Activated B cell treated with CpG ODN at 0.5 μM for 24 hours (primary cell): ENCODE data around the gene TREML2. TPM values are rescaled to one million over a fixed set of nuclear protein-coding genes. Genes with fewer than 3 reads are reported as not detected.

Experiments
- ATAC-seq: fragments of 200-7000 bp; cut with Tn5 transposase; one replicate; pipeline ENCODE4 v1.10.0; 2021; ENCODE audit warnings: low read depth, mild to moderate bottlenecking, moderate library complexity
- CTCF ChIA-PET: fragments of 350-600 bp; sonication (Branson Sonifier 250); formaldehyde crosslinking; loops from one replicate; lab custom pipeline; 2021; ENCODE audit warnings: antibody characterized with exemption; lab: Charles Lee
- POLR2A ChIA-PET: fragments of 350-600 bp; sonication (Branson Sonifier 250); formaldehyde crosslinking; loops from one replicate; lab custom pipeline; 2021; ENCODE audit warnings: antibody characterized with exemption; lab: Charles Lee
- DNase-seq: peaks from one replicate; pipeline ENCODE4 v3.0.0; 2022
- H3K27ac Mint-ChIP-seq: one replicate; pipeline ENCODE4 v1.8.0; 2020; ENCODE audit warnings: mixed read lengths
- H3K27me3 Mint-ChIP-seq: one replicate; pipeline ENCODE4 v1.8.0; 2021; ENCODE audit warnings: mixed read lengths
- H3K36me3 Mint-ChIP-seq: one replicate; pipeline ENCODE4 v1.8.0; 2021; ENCODE audit warnings: low read depth, mixed read lengths
- H3K4me1 Mint-ChIP-seq: one replicate; pipeline ENCODE4 v1.8.0; 2021; ENCODE audit warnings: mixed read lengths
- H3K4me3 Mint-ChIP-seq: one replicate; pipeline ENCODE4 v1.8.0; 2020; ENCODE audit warnings: mild to moderate bottlenecking, mixed read lengths
- H3K9me3 Mint-ChIP-seq: one replicate; pipeline ENCODE4 v1.8.0; 2020; ENCODE audit warnings: mixed read lengths
- intact Hi-C: fragments of 100-400 bp; cut with micrococcal nuclease; formaldehyde crosslinking; loops from one replicate; pipeline ENCODE4 v1.15.1; 2024
- total RNA-seq: library from RNA; stranded (reverse); gene quantifications from 2 replicates; pipeline ENCODE4 v1.2.3, GENCODE V29; 2022
- TF ChIP-seq, protein P1 (sequence below): fragments of 200-600 bp; IDR thresholded peaks from one replicate; pipeline ENCODE4 v1.8.0; 2022; ENCODE audit warnings: antibody characterized with exemption, mild to moderate bottlenecking

The TREML2 gene
- total RNA-seq, 1 donor from 2014 or later, result 10.2 TPM

DNA sequence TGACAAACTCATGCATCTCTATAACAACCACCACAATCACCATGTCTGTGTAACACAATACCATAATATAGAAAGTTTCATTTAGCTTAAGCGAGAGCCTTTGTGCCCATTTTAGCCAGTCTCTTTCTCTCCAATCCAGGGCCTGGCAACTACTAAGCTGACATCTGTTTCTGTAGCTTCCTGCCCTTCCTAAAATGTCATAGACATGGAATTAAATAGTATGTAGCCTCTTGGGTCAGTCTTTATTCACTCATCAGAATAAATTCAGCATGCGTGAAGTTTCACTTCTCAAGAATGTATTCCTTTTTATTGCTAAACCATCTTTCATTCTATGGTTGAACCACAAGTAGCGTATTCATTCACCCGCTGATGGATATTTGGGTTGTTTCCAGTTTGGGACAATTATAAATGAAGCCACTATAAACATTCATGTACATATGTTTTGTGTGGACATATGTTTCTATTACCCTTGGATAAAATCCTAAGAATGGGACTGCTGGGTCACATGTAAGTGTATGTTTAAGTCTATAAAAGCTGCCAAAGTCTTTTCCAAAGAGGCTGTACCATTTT is 36.3 kb downstream of the TREML2 start:
- H3K27ac Mint-ChIP-seq, result no peak overlapping the region
- peaks cover 10% of the 10 kb centered on the region for H3K4me1 Mint-ChIP-seq
- ChIA-PET POLR2A (no interaction called here), CTCF (no interaction called here)
- TF ChIP-seq, protein P1, sequence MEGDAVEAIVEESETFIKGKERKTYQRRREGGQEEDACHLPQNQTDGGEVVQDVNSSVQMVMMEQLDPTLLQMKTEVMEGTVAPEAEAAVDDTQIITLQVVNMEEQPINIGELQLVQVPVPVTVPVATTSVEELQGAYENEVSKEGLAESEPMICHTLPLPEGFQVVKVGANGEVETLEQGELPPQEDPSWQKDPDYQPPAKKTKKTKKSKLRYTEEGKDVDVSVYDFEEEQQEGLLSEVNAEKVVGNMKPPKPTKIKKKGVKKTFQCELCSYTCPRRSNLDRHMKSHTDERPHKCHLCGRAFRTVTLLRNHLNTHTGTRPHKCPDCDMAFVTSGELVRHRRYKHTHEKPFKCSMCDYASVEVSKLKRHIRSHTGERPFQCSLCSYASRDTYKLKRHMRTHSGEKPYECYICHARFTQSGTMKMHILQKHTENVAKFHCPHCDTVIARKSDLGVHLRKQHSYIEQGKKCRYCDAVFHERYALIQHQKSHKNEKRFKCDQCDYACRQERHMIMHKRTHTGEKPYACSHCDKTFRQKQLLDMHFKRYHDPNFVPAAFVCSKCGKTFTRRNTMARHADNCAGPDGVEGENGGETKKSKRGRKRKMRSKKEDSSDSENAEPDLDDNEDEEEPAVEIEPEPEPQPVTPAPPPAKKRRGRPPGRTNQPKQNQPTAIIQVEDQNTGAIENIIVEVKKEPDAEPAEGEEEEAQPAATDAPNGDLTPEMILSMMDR, result no peak
- peaks cover 15% of the 10 kb centered on the region for H3K27me3 Mint-ChIP-seq
- DNase-seq, result no peak
- intact Hi-C loops, result no loop called here
- no peak for ATAC-seq
- no peaks in the 10 kb centered on the region for H3K36me3 Mint-ChIP-seq
- no peak overlapping the region for H3K4me3 Mint-ChIP-seq
- no peaks in the 10 kb centered on the region for H3K9me3 Mint-ChIP-seq

DNA sequence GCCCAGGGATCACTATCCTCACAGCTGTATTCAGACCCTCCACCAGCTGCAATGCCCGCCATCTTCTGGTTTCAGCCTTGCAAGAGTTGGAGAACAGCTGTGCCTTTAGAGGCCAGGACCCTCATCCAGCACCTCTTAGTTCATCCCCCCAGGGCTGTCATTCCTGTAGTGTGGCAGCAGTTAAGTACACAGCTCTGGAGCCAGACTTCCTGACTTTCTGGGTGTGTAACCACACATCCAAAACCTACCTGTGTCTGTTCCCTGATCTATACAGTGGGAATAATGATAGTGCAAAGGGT is 37.6 kb downstream of the TREML2 start:
- H3K4me1 Mint-ChIP-seq, result peaks cover 8% of the 10 kb centered on the region
- H3K36me3 Mint-ChIP-seq, result no peaks in the 10 kb centered on the region
- DNase-seq (no peak), ATAC-seq (no peak)
- no peaks in the 10 kb centered on the region for H3K9me3 Mint-ChIP-seq
- no peak overlapping the region for H3K4me3 Mint-ChIP-seq
- intact Hi-C loops, result no loop called here
- no peak overlapping the region for H3K27ac Mint-ChIP-seq
- H3K27me3 Mint-ChIP-seq, result peaks cover 15% of the 10 kb centered on the region
- TF ChIP-seq, protein P1, result no peak
- POLR2A ChIA-PET, result no interaction called here
- CTCF ChIA-PET, result no interaction called here

DNA sequence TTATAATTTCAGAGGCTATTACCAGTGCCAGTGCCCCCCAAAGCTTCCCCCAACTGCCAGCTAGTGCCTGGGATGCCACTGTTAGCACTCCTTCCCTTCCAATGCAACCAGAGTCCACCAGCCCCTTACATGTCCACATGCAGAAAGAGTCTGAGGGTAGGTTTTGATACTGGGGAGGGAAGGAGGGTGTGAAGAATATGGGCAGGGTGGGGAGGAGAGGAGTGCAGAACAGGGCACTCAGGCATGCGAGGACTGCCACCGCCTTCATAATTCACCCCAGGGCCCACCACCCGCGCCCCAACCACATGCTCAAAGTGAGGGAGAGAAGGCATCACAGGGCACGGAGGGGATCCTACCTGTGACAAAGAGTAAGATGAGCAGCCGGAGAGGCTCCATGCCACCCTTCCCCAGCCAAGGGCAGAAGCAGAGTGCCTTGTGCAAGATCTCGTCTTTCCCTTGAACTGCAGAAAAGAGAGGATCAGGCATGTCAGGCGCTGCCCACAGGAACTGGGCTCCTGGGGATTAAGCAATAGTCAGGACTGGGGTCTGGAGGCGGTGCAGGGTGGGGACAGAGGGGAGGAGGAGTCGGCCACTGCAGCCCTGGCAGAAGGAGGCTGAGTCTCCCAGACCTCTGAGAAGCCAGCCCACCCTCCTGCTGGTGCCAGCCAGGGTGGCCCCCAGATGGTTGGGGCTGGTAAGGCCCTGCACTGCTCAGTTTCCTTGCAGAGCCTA is 38.1 kb downstream of the TREML2 start, which contains the start of gene TREM2:
Gene TREM2, minus strand, starts transcription at position 430 of the 732 bp plus-strand sequence. Its CDS starts 34 bp downstream, at position 396.
- CTCF ChIA-PET, result no interaction called here
- POLR2A ChIA-PET, result no interaction called here
- Mint-ChIP-seq H3K9me3 (no peaks in the 10 kb centered on the region), H3K27ac (no peak within 1 kb of the TSS), H3K4me3 (no peak within 1 kb of the TSS), H3K4me1 (peaks cover 8% of the 10 kb centered on the region), H3K36me3 (no peaks in the 10 kb centered on the region), H3K27me3 (peaks cover 18% of the 10 kb centered on the region)
- DNase-seq (no peak), ATAC-seq (no peak)
- TF ChIP-seq, protein P1, result no peak
- intact Hi-C loops, result no loop called here

DNA sequence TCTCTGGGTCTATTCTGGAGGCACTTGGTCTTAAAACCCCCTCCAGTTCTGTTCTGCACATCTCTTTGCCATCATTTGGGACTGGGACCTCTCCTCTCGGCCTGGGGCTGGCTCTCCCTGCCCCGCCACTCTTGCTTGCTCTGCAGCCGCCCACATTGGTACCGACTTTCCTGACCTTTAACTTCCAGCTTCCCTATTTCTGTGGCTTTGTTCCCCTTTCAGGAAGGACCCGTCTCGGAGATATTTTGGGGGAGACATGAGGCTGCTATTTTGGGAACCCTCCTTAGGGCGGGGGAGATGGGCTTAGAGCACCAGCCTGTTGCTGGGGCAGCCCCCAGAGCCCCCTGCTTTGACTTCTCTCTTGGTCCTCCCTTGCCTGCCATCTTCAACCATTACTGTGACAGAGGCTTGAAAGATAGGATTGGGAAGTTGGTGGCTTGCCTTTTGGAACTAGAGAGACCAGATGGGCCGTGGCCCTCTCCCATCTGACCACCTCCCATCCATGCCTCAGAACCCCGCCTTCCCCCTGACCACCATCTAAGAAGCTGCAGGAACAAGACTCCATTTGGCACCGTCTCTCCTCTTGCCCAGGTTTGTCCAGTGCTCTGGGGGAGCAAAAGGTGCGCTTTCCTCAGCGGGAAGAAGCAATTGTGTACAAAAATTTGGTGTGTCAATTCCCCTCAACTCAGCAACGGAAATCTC is 38.9 kb downstream of the TREML2 start:
- Mint-ChIP-seq H3K4me1 (peaks cover 8% of the 10 kb centered on the region), H3K27me3 (peaks cover 17% of the 10 kb centered on the region), H3K36me3 (no peaks in the 10 kb centered on the region), H3K27ac (no peak overlapping the region), H3K4me3 (no peak overlapping the region), H3K9me3 (no peaks in the 10 kb centered on the region)
- TF ChIP-seq, protein P1, result no peak
- intact Hi-C loops, result no loop called here
- ChIA-PET POLR2A (no interaction called here), CTCF (interaction anchor here (0.7 kb wide), 1 partner anchor 20 kb away, joined by 3 read pairs; no protein-coding TSS in a partner anchor)
- DNase-seq (no peak), ATAC-seq (no peak)

DNA sequence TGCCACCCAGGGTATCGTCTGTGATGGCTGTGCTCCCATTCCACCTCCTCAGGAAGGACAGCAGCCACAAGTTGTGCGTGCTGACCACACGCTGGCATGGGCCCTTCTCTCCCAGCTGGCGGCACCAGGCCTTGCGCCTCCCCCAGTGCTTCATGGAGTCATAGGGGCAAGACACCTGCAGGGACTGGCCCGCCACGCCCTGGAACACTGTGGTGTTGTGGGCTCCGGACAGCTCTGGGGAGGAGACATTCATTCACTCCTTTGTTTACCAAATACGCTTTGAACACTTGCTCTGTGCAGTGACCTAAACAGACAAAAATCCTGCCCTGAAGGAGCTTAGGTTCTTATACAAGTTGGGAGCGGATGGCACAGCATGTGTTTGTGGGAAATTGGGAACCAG is 39.6 kb downstream of the TREML2 start:
- no peak overlapping the region for H3K27ac Mint-ChIP-seq
- peaks cover 8% of the 10 kb centered on the region for H3K4me1 Mint-ChIP-seq
- no peak for DNase-seq
- TF ChIP-seq, protein P1, result no peak
- H3K27me3 Mint-ChIP-seq, result peaks cover 14% of the 10 kb centered on the region
- ChIA-PET POLR2A (no interaction called here), CTCF (interaction anchor here (0.7 kb wide), 1 partner anchor 21 kb away, joined by 3 read pairs; no protein-coding TSS in a partner anchor)
- intact Hi-C loops, result no loop called here
- no peaks in the 10 kb centered on the region for H3K9me3 Mint-ChIP-seq
- no peaks in the 10 kb centered on the region for H3K36me3 Mint-ChIP-seq
- no peak for ATAC-seq
- no peak overlapping the region for H3K4me3 Mint-ChIP-seq
